Measurements from ENCODE around the gene COX17. TPM values are rescaled to one million over a fixed set of nuclear protein-coding genes. Genes with fewer than 3 reads are reported as not detected.

COX17 gene
- total and polyA plus RNA-seq, 10 donors: 30.4 to 136 (median 43.7) TPM

GRCh38 chr3:119665954-119666559 lies 11.1 kb downstream of the COX17 start:
- no peak for DNase-seq
- 88 to 96% (median 90%) methylated on average over 6 of the region's 6 CpGs for WGBS, 5 donors
- peaks cover 0 to 54% (median 15%) of the 10 kb centered on the region in 6 donors for H3K36me3 ChIP-seq
- H3K27me3 ChIP-seq (replicated peaks in 1 of 7): no peaks in the 10 kb centered on the region
- intact Hi-C loops (cut with DNase I; ENCODE audit: low total_unique reads): loop anchor here (10.0 kb wide), 1 partner anchor 81 kb away; no protein-coding TSS in a partner anchor
- no peak overlapping the region for H3K4me3 ChIP-seq
- no peak for TF ChIP-seq POLR2A (IDR thresholded peaks at IDR 0.05)
- TF ChIP-seq POLR2AphosphoS5 (IDR thresholded peaks at IDR 0.05): no peak
- H3K4me1 ChIP-seq: peaks cover 3 to 51% (median 16%) of the 10 kb centered on the region in 6 donors
- no peak overlapping the region for H3K27ac ChIP-seq
- H3K9me3 ChIP-seq: no peaks in the 10 kb centered on the region

- Histone ChIP-seq H3K4me3 (no peak overlapping the region), H3K36me3 (peaks cover 0 to 42% (median 10%) of the 10 kb centered on the region in 6 donors), H3K27ac (peak overlapping the region in 3 of 8 donors; percentile 26 to 36 (median 33)), H3K4me1 (peaks cover 3 to 50% (median 16%) of the 10 kb centered on the region in 6 donors), H3K27me3 (replicated peaks in 1 of 7) (no peaks in the 10 kb centered on the region), H3K9me3 (no peaks in the 10 kb centered on the region)
- intact Hi-C loops (cut with DNase I; ENCODE audit: low total_unique reads): loop anchor here (10.0 kb wide), 1 partner anchor 80 kb away; no protein-coding TSS in a partner anchor
- no peak for DNase-seq
- WGBS, 5 donors: 70 to 84% (median 77%) methylated on average over 4 of the region's 4 CpGs
- no peak for TF ChIP-seq POLR2A (IDR thresholded peaks at IDR 0.05)
- TF ChIP-seq POLR2AphosphoS5 (IDR thresholded peaks at IDR 0.05): no peak
- TF ChIP-seq CTCF (IDR thresholded peaks at IDR 0.05 in 8 of 11, conservative IDR thresholded peaks at IDR 0.05 in 3 of 11): no peak
These were observed 12.3 kb downstream of the COX17 start for GRCh38 chr3:119664850-119665379.

- Histone ChIP-seq H3K36me3 (peaks cover 0 to 37% (median 7%) of the 10 kb centered on the region in 6 donors), H3K4me3 (no peak overlapping the region), H3K27ac (peak overlapping the region in 3 of 8 donors; percentile 26 to 36 (median 33)), H3K9me3 (no peaks in the 10 kb centered on the region), H3K4me1 (peaks cover 0 to 49% (median 14%) of the 10 kb centered on the region in 6 donors), H3K27me3 (replicated peaks in 1 of 7) (no peaks in the 10 kb centered on the region)
- 83 to 87% (median 85%) methylated on average over 4 of the region's 4 CpGs for WGBS, 5 donors
- intact Hi-C loops (cut with DNase I; ENCODE audit: low total_unique reads): loop anchor here (10.0 kb wide), 1 partner anchor 80 kb away; no protein-coding TSS in a partner anchor
- DNase-seq: no peak
- TF ChIP-seq CTCF (IDR thresholded peaks at IDR 0.05 in 8 of 11, conservative IDR thresholded peaks at IDR 0.05 in 3 of 11) (no peak), POLR2AphosphoS5 (IDR thresholded peaks at IDR 0.05) (no peak), POLR2A (IDR thresholded peaks at IDR 0.05) (no peak)
These were observed 12.8 kb downstream of the COX17 start for GRCh38 chr3:119664370-119664769.

- intact Hi-C loops (cut with DNase I; ENCODE audit: low total_unique reads): loop anchor here (10.0 kb wide), 1 partner anchor 79 kb away; no protein-coding TSS in a partner anchor
These were observed 13.3 kb downstream of the COX17 start for GRCh38 chr3:119663885-119664284.

More at GRCh38 chr3:119663885-119664284, 13.3 kb downstream of the COX17 start:
- Histone ChIP-seq H3K36me3 (peaks cover 0 to 32% (median 6%) of the 10 kb centered on the region in 6 donors), H3K27ac (peak overlapping the region in 1 of 8 donors; percentile 59), H3K4me3 (no peak overlapping the region), H3K9me3 (no peaks in the 10 kb centered on the region), H3K4me1 (peaks cover 0 to 47% (median 14%) of the 10 kb centered on the region in 6 donors), H3K27me3 (replicated peaks in 1 of 7) (no peaks in the 10 kb centered on the region)
- TF ChIP-seq CTCF (IDR thresholded peaks at IDR 0.05 in 8 of 11, conservative IDR thresholded peaks at IDR 0.05 in 3 of 11): no peak
- TF ChIP-seq POLR2A (IDR thresholded peaks at IDR 0.05): no peak
- no peak for TF ChIP-seq POLR2AphosphoS5 (IDR thresholded peaks at IDR 0.05)
- 77 to 95% (median 93%) methylated on average over 2 of the region's 2 CpGs for WGBS, 5 donors
- no peak for DNase-seq

All from spleen (tissue), 11 donors.